GM18526 (cell line): ENCODE data around the gene LDHAL6A.

Experiments
- POLR2A ChIP-seq: IDR thresholded peaks from 3 replicates; pipeline ENCODE4 v1.6.1; 2011; ENCODE audit not compliant: insufficient read length; ENCODE audit errors: extremely low read depth

Gene LDHAL6A

GRCh38 chr11:18524248-18524647, 68.6 kb downstream of the LDHAL6A start:
- no peak for TF ChIP-seq POLR2A

DNA sequence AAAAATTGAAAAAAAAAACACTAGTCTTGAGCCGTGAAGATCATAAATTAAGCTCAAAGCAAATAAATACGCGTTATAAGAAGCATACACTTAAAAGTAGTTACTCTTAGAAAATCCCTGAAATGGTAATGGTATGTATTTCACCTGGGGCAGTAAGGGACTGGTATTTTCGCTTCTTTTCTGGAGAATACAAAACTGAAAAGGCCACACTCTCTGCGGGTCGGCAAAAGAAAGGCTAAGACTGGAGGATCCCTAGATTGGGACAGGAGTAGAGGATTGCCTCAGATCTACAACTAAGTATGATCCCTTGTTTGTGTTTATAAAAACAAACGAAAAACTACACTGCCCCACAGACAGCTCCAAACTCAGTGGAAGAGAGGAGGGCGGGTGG, 70.5 kb downstream of the LDHAL6A start:
- no peak for TF ChIP-seq POLR2A

GRCh38 chr11:18526521-18527296, 71.1 kb downstream of the LDHAL6A start, which contains the start of gene TSG101:
TSS of gene TSG101 (minus strand) at chr11:18526942. CDS start at chr11:18526816, 126 bp downstream.
- TF ChIP-seq POLR2A, result peak; percentile 89

DNA sequence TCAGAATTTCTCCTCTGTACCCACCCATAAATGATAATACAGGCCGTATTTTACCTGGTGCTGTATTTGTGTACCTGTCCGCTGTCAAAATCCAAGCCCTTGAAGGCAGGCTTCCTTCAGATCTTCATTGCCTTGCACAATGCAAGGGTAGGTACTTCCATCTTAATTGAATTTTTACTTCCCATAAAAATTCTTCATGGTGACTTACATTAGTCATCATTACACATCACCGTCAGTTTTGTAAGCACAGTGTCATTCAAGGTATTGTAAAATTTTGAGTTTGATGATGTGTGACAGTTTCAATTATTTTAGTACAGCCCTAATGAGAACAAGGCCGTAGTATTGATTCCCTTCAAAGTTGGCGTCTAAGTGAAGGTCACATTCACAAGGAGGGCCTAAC, 71.9 kb downstream of the LDHAL6A start:
- TF ChIP-seq POLR2A, result no peak
